ENCODE measurements around the gene GRIN2C.

The GRIN2C gene

DNA sequence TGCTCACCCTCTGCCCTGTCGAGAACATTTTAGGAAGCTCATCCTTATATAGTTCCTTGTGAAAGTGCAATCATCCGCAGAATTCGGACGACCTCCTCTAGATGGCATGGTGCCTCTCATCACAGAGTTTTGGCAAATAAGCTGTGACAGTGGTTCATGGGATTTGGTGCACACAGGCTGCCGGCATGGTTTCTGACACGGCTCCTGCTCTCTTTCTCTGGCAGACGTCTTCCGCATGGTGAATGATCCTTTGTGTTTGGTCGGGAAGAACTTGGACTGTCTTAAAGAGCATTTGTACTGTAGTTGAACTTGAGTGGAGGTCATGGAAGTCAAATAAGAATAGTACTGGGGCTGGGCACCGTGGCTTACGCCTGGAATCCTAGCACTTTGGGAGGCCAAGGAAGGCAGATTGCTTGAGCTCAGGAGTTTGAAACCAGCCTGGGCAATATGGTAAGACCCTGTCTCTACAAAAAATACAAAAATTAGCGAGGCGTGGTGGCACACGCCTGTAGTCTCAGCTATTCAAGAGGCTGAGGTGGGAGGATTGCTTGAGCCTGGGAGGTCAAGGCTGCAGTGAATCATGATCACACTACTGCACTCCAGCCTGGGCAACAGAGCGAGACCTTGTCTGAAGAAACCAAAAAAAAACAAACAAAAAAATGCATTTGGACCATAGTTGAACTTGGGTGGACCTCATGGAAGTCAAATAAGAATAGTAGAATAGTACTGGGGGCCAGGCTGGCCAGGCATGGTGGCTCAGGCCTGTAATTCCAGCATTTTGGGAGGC, 48.8 kb downstream of the GRIN2C start:
- DNase-seq (ENCODE audit: low read depth, low spot score) = no peak
- in situ Hi-C loops (cut with HindIII; ENCODE audit: low sequenced_read_pairs) = no loop called here
- no peak overlapping the region for H3K4me3 ChIP-seq (ENCODE audit: low read depth, low read length)
- TF ChIP-seq CTCF (IDR thresholded peaks at IDR 0.05; ENCODE audit: low read depth, low read length) = no peak

GRCh38 chr17:74808714-74809430, 50.8 kb downstream of the GRIN2C start:
- DNase-seq (ENCODE audit: low read depth, low spot score) = no peak
- in situ Hi-C loops (cut with HindIII; ENCODE audit: low sequenced_read_pairs) = no loop called here
- no peak for TF ChIP-seq CTCF (IDR thresholded peaks at IDR 0.05; ENCODE audit: low read depth, low read length)
- H3K4me3 ChIP-seq (ENCODE audit: low read depth, low read length) = no peak overlapping the region

DNA sequence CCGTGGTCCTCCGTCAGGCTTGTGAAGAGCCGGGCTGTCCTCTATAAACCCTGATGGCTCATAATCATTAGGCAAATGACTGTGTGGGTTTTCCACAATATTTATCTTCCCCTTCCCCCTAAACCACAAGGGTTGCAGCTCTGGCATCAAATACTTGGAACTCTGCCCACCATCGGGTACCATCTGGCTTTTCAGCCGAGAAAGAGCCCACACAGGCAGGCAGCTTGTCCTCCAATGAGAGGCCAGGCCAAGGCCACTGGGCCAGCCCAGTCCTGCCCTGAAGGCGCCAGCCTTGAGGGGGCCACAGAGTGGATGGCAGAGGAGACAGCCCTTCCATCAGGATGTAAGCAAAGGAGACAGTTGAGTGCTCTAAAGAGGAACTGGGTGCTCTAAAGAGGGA, 51.8 kb downstream of the GRIN2C start:
- no peak overlapping the region for H3K4me3 ChIP-seq (ENCODE audit: low read depth, low read length)
- in situ Hi-C loops (cut with HindIII; ENCODE audit: low sequenced_read_pairs) = no loop called here
- DNase-seq (ENCODE audit: low read depth, low spot score) = no peak
- no peak for TF ChIP-seq CTCF (IDR thresholded peaks at IDR 0.05; ENCODE audit: low read depth, low read length)

DNA sequence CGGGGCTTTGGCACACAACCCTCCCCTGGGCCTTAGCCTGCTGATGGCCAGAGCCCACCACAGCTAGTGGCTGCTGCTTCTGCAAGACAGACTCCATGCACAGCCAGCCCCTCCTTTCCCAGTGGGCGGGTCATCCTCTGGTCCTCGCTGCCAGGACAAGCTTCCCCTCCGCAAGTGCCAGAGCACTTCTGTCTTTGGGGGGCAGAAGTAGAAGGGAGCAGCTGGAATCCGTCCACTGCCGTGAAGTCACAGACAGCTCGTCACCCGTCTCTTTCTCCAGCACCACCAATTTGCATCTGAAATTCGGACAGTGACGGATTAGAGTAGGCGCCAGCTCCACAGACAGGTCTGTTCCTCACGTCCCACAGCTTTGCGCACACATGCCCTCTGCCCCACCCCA, 52.2 kb downstream of the GRIN2C start:
- no peak for DNase-seq (ENCODE audit: low read depth, low spot score)
- TF ChIP-seq CTCF (IDR thresholded peaks at IDR 0.05; ENCODE audit: low read depth, low read length) = no peak
- in situ Hi-C loops (cut with HindIII; ENCODE audit: low sequenced_read_pairs) = no loop called here
- H3K4me3 ChIP-seq (ENCODE audit: low read depth, low read length) = no peak overlapping the region

GRCh38 chr17:74806334-74806733, 53.4 kb downstream of the GRIN2C start:
- DNase-seq (ENCODE audit: low read depth, low spot score) = no peak
- in situ Hi-C loops (cut with HindIII; ENCODE audit: low sequenced_read_pairs) = no loop called here
- no peak overlapping the region for H3K4me3 ChIP-seq (ENCODE audit: low read depth, low read length)
- no peak for TF ChIP-seq CTCF (IDR thresholded peaks at IDR 0.05; ENCODE audit: low read depth, low read length)

DNA sequence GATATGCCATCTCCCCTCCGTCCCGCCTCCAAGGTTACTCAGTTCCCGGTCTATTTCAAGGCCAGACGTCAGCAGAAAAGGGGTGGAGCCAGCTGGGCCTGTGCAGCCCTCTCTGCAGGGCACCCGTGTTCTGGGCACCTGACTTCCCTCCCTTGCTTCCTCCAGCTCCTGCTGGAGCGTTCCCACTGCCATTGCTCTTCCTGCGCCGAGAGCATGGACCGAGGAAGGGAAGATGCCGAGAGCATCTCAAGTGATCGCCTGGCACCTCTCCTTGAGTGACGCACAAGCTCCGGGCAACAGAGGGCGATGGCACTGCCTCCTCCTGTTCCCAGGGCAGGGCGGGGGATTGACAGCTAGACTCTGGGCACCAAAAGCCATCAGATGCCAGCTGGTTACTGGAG, 54.1 kb downstream of the GRIN2C start:
- no peak for DNase-seq (ENCODE audit: low read depth, low spot score)
- H3K4me3 ChIP-seq (ENCODE audit: low read depth, low read length) = no peak overlapping the region
- in situ Hi-C loops (cut with HindIII; ENCODE audit: low sequenced_read_pairs) = no loop called here
- no peak for TF ChIP-seq CTCF (IDR thresholded peaks at IDR 0.05; ENCODE audit: low read depth, low read length)

All from astrocyte of the spinal cord (primary cell).